HL-60 (cell line): ENCODE results near the gene PRMT5.

Experiments
- DNase-seq, 2 experiments: peaks; one replicate each; pipeline ENCODE4 v3.0.0-alpha.2; 2010 to 2020; ENCODE audit warnings: low read depth in 1 of 2, low spot score in 1 of 2
- H3K27ac ChIP-seq: fragments of 250-450 bp; sonication (Bioruptor Pico); replicated peaks from 2 replicates; pipeline ENCODE4 v1.5.1; 2020; ENCODE audit warnings: mild to moderate bottlenecking, moderate library complexity
- H3K27me3 ChIP-seq: fragments of 250-450 bp; sonication (Bioruptor Pico); 2 replicates; pipeline ENCODE4 v1.5.1; 2021; ENCODE audit warnings: mild to moderate bottlenecking, moderate library complexity; ENCODE audit not compliant: insufficient read depth, poor library complexity, severe bottlenecking
- H3K4me3 ChIP-seq: replicated peaks from 2 replicates; pipeline ENCODE4 v1.5.1; 2011; ENCODE audit warnings: mild to moderate bottlenecking, control low read depth, low read length; ENCODE audit not compliant: insufficient read depth
- GABPA ChIP-seq: IDR thresholded peaks from 2 replicates; pipeline ENCODE4 v1.6.1; 2012; ENCODE audit warnings: low read depth
- POLR2AphosphoS5 ChIP-seq: IDR thresholded peaks from 2 replicates; pipeline ENCODE4 v1.6.1; 2012; ENCODE audit warnings: low read depth
- SPI1 ChIP-seq: IDR thresholded peaks from 2 replicates; pipeline ENCODE4 v1.6.1; 2012; ENCODE audit warnings: low read depth, mild to moderate bottlenecking, borderline replicate concordance
- long read RNA-seq: library from polyadenylated mRNA; unstranded; transcript quantifications from one replicate; pipeline ENCODE4 v2.0.0, GENCODE V29; 2020
- TF ChIP-seq, protein P1 (sequence below): IDR thresholded peaks from one replicate; pipeline ENCODE4 v1.5.1; 2011; ENCODE audit warnings: low read length, control low read depth, inconsistent platforms; ENCODE audit not compliant: insufficient read depth
- TF ChIP-seq, protein P2 (sequence below): IDR thresholded peaks from 2 replicates; pipeline ENCODE4 v1.6.1; 2012; ENCODE audit warnings: low read depth; ENCODE audit not compliant: insufficient replicate concordance

The PRMT5 gene
- long read RNA-seq, transcript PRMT5-213 (16 exons, 1,857 nt) = minor isoform, 64 of 643 reads
- long read RNA-seq, transcript PRMT5-202 (17 exons, 2,531 nt) = major isoform, 418 of 643 reads
- long read RNA-seq, transcript PRMT5-204 (17 exons, 2,418 nt) = minor isoform, 33 of 643 reads
- long read RNA-seq, partial matches to known transcripts = 20 of 643 reads
- long read RNA-seq, other reads (novel, unspliced or antisense) = 104 of 643 reads

DNA sequence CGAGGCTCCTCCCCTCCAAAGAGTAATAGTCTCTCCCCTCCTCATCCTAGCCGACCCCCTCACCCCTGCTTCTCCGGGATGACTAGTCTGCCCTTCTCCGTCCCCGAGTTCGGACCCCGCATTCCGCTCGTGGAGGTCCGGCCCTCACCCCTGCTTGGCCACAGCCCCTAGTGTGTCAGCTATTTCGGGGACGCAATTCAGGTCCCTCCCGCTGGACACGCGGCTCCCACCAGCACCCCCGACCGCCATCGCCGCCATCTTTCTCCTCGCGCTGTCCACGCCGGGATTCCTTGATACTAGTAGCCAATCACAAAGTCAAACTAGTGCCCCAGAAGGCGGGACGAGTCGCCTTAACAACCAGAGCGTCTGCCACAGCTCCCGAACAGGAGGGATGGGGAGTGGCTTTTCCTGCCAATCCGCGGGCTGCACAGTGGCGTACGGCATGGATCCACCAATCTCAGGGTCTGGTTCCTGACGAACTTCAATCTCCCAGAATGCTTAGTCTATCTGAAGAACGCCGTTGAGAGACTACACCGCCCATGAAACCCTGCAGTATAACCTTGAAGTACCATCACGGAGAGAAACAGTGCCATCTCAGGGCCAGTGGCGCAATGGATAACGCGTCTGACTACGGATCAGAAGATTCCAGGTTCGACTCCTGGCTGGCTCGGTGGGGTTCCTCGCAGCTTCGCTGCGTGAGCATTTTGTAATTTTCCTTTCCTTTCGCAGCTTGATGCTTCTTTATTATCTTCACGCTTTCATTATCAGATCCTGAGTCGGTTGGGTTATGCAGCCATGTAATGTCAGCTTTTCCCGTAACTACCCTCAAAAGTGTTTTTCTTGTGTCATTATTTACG lies at the start of gene PRMT5:
TSS of gene PRMT5 (minus strand) at position 273 of the 857 bp plus-strand sequence. CDS start at position 258, 15 bp downstream.
- TF ChIP-seq SPI1 (no peak), GABPA (no peak), POLR2AphosphoS5 (peak; percentile 98)
- TF ChIP-seq, protein P1, sequence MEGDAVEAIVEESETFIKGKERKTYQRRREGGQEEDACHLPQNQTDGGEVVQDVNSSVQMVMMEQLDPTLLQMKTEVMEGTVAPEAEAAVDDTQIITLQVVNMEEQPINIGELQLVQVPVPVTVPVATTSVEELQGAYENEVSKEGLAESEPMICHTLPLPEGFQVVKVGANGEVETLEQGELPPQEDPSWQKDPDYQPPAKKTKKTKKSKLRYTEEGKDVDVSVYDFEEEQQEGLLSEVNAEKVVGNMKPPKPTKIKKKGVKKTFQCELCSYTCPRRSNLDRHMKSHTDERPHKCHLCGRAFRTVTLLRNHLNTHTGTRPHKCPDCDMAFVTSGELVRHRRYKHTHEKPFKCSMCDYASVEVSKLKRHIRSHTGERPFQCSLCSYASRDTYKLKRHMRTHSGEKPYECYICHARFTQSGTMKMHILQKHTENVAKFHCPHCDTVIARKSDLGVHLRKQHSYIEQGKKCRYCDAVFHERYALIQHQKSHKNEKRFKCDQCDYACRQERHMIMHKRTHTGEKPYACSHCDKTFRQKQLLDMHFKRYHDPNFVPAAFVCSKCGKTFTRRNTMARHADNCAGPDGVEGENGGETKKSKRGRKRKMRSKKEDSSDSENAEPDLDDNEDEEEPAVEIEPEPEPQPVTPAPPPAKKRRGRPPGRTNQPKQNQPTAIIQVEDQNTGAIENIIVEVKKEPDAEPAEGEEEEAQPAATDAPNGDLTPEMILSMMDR = no peak
- TF ChIP-seq, protein P2, sequence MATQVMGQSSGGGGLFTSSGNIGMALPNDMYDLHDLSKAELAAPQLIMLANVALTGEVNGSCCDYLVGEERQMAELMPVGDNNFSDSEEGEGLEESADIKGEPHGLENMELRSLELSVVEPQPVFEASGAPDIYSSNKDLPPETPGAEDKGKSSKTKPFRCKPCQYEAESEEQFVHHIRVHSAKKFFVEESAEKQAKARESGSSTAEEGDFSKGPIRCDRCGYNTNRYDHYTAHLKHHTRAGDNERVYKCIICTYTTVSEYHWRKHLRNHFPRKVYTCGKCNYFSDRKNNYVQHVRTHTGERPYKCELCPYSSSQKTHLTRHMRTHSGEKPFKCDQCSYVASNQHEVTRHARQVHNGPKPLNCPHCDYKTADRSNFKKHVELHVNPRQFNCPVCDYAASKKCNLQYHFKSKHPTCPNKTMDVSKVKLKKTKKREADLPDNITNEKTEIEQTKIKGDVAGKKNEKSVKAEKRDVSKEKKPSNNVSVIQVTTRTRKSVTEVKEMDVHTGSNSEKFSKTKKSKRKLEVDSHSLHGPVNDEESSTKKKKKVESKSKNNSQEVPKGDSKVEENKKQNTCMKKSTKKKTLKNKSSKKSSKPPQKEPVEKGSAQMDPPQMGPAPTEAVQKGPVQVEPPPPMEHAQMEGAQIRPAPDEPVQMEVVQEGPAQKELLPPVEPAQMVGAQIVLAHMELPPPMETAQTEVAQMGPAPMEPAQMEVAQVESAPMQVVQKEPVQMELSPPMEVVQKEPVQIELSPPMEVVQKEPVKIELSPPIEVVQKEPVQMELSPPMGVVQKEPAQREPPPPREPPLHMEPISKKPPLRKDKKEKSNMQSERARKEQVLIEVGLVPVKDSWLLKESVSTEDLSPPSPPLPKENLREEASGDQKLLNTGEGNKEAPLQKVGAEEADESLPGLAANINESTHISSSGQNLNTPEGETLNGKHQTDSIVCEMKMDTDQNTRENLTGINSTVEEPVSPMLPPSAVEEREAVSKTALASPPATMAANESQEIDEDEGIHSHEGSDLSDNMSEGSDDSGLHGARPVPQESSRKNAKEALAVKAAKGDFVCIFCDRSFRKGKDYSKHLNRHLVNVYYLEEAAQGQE = peak; percentile 78
- H3K4me3 ChIP-seq = peak within 1 kb of the TSS; percentile 91
- peak within 1 kb of the TSS; percentile 83 for H3K27ac ChIP-seq
- DNase-seq = peak; percentile 99 to 100
- no peaks in the 10 kb centered on the region for H3K27me3 ChIP-seq

DNA sequence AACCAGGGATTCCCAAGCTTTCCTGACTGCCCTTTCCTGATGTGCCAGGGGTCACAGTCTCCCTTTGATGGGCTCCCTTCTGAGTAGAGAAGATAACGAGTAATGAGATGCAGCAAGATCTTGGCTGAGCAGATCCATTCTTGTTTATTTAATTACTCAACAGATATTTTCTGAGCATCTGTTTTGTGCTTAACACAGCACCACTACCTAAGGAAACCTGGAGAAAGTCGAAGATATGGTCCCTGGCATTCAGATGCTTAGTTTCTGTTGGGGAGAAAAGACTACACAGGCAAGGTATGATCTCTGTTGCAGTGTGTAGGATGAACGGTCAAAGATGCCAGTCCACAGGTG lies 49.3 kb upstream of the PRMT5 start:
- no peak overlapping the region for H3K4me3 ChIP-seq
- no peak for DNase-seq
- TF ChIP-seq, protein P1 = no peak
- TF ChIP-seq POLR2AphosphoS5 = no peak
- TF ChIP-seq, protein P2 = no peak
- TF ChIP-seq GABPA = no peak
- TF ChIP-seq SPI1 = no peak
- H3K27ac ChIP-seq = no peak overlapping the region
- peaks cover 11% of the 10 kb centered on the region for H3K27me3 ChIP-seq

DNA sequence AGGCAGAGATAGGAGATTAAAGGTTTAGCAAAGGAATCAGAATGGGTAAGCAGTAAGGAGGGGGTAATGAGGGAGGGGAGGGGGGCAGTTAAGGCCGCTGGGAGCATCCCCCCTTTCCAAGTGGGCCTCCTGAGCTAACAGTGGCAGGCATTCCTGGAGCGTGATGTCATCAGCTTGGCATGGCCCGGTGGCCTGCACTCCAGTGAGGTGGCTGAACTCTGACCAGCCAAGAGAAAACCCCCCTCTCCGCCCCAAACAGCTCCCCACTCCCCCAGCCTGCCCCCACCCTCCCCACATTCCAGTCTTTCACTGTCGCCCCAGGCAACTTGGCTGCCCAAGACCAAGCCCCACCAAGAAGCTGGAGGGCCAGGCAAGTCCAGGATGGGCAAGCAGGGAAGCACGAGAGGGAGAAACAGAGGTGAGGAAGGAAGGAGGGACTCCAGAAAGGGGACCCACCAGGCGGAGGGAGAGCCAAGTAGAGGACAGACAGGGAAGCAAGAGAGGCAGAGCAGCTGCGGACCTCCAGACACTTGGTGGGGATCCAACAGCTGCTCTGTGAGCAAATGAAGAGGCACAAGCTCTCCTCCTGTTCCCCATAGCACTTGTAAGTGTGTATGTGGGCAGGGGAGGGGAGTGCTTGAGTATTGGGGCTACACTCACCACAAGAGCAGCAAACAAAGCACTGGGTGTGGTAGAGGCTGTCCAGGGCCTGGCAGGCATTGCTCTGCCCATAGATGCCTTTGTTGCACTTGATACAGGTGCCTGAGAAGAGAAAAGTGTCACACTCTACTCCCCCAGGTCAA lies 48.7 kb upstream of the PRMT5 start:
- DNase-seq = no peak
- Histone ChIP-seq H3K27ac (no peak overlapping the region), H3K4me3 (no peak overlapping the region), H3K27me3 (peaks cover 11% of the 10 kb centered on the region)
- TF ChIP-seq GABPA (no peak), POLR2AphosphoS5 (no peak), SPI1 (no peak)
- TF ChIP-seq, protein P1 = no peak
- TF ChIP-seq, protein P2 = no peak
